Fibroblast of lung (primary cell): Measurements from ENCODE around the gene PIGX. TPM values are rescaled to one million over a fixed set of nuclear protein-coding genes. Genes with fewer than 3 reads are reported as not detected.
A peak's percentile ranks its signal among the peaks of the same experiment; 100 is the strongest.

ENCODE experiments used
- DNase-seq, 2 donors: peaks; one replicate each; pipeline versions ENCODE4 v3.0.0 to v3.0.0-alpha.2; 2010; ENCODE audit warnings: low read depth in 2 of 2
- H2AFZ ChIP-seq: 2 replicates; pipeline ENCODE4 v1.5.1; 2012; ENCODE audit warnings: low read length, control low read depth, inconsistent platforms
- H3K27ac ChIP-seq: 2 replicates; pipeline ENCODE4 v1.5.1; 2011; ENCODE audit warnings: low read length, control low read depth; ENCODE audit not compliant: insufficient read depth
- H3K27me3 ChIP-seq: 2 replicates; pipeline ENCODE4 v1.5.1; 2011; ENCODE audit warnings: mild to moderate bottlenecking, low read length; ENCODE audit not compliant: control insufficient read depth, insufficient read depth
- H3K36me3 ChIP-seq: 2 replicates; pipeline ENCODE4 v1.5.1; 2011; ENCODE audit warnings: low read length; ENCODE audit not compliant: control insufficient read depth, insufficient read depth
- H3K4me1 ChIP-seq: 2 replicates; pipeline ENCODE4 v1.5.1; 2011; ENCODE audit warnings: low read length; ENCODE audit not compliant: control insufficient read depth, insufficient read depth; ENCODE audit errors: extremely low read depth
- H3K4me2 ChIP-seq: 2 replicates; pipeline ENCODE4 v1.5.1; 2011; ENCODE audit warnings: low read length, control low read depth; ENCODE audit not compliant: insufficient read depth; ENCODE audit errors: extremely low read depth
- H3K4me3 ChIP-seq, 4 experiments: fragments of 200-600 bp in 1 of 4; sonication (generic) in 1 of 4; replicated peaks in 1 of 4; 2 replicates each; pipeline ENCODE4 v1.5.1; 2011 to 2016; ENCODE audit warnings: low read length in 4 of 4, low read depth in 3 of 4, mild to moderate bottlenecking in 3 of 4, control low read depth in 2 of 4, inconsistent platforms in 1 of 4, mixed read lengths in 1 of 4; ENCODE audit not compliant: insufficient read depth in 1 of 4; ENCODE audit errors: control extremely low read depth in 1 of 4
- H3K79me2 ChIP-seq: 2 replicates; pipeline ENCODE4 v1.5.1; 2012; ENCODE audit warnings: mild to moderate bottlenecking, low read length, inconsistent platforms; ENCODE audit not compliant: control insufficient read depth, insufficient read depth
- H3K9ac ChIP-seq: 2 replicates; pipeline ENCODE4 v1.5.1; 2011; ENCODE audit warnings: mild to moderate bottlenecking, low read length, control low read depth; ENCODE audit not compliant: insufficient read depth
- H3K9me3 ChIP-seq: 2 replicates; pipeline ENCODE4 v1.5.1; 2012; ENCODE audit warnings: low read depth, low read length; ENCODE audit not compliant: control insufficient read depth, insufficient read depth
- H4K20me1 ChIP-seq: 2 replicates; pipeline ENCODE4 v1.5.1; 2011; ENCODE audit warnings: low read length; ENCODE audit not compliant: control insufficient read depth, insufficient read depth; ENCODE audit errors: extremely low read depth
- EZH2 ChIP-seq: IDR thresholded peaks from 2 replicates; pipeline ENCODE4 v1.5.1; 2012; ENCODE audit warnings: low read length, control low read depth, mild to moderate bottlenecking; ENCODE audit errors: missing control alignments
- polyA plus RNA-seq, 2 donors: library from polyadenylated mRNA; depleted of rRNA in 1 of 2; stranded (reverse) in 1 of 2; unstranded in 1 of 2; fragments of >200 nt; gene quantifications; 2 replicates each; pipeline ENCODE4 v1.2.1, GENCODE V29; 2011 to 2012; ENCODE audit warnings: missing spikeins in 1 of 2
- total RNA-seq: library from RNA; depleted of rRNA; stranded (reverse); fragments of >200 nt; gene quantifications from 2 replicates; pipeline ENCODE4 v1.2.1, GENCODE V29; 2014
- TF ChIP-seq, protein P1 (sequence below), 2 donors: IDR thresholded peaks in 1 of 2; conservative IDR thresholded peaks in 1 of 2; 1 replicate in 1 of 2; 2 replicates in 1 of 2; pipeline ENCODE4 v1.5.1; 2011 to 2012; ENCODE audit warnings: low read length in 2 of 2, control low read depth in 1 of 2, inconsistent platforms in 1 of 2, low read depth in 1 of 2, mild to moderate bottlenecking in 1 of 2

The PIGX gene
- total and polyA plus RNA-seq, 2 donors (not counting 1 experiment from before 2014, with no cell fraction given): 10.7 to 17.0 TPM

GRCh38 chr3:196774191-196774820 is 62.1 kb downstream of the PIGX start:
- Histone ChIP-seq H3K9ac (no peak overlapping the region), H3K36me3 (no peaks in the 10 kb centered on the region), H4K20me1 (no peaks in the 10 kb centered on the region), H3K4me2 (no peak overlapping the region), H2AFZ (no peak overlapping the region), H3K27me3 (no peaks in the 10 kb centered on the region), H3K79me2 (peaks cover 54% of the 10 kb centered on the region), H3K4me1 (peaks cover 4% of the 10 kb centered on the region), H3K4me3 (no peak overlapping the region), H3K27ac (no peak overlapping the region), H3K9me3 (no peaks in the 10 kb centered on the region)
- TF ChIP-seq, protein P1, sequence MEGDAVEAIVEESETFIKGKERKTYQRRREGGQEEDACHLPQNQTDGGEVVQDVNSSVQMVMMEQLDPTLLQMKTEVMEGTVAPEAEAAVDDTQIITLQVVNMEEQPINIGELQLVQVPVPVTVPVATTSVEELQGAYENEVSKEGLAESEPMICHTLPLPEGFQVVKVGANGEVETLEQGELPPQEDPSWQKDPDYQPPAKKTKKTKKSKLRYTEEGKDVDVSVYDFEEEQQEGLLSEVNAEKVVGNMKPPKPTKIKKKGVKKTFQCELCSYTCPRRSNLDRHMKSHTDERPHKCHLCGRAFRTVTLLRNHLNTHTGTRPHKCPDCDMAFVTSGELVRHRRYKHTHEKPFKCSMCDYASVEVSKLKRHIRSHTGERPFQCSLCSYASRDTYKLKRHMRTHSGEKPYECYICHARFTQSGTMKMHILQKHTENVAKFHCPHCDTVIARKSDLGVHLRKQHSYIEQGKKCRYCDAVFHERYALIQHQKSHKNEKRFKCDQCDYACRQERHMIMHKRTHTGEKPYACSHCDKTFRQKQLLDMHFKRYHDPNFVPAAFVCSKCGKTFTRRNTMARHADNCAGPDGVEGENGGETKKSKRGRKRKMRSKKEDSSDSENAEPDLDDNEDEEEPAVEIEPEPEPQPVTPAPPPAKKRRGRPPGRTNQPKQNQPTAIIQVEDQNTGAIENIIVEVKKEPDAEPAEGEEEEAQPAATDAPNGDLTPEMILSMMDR (conservative IDR thresholded peaks at IDR 0.05 in 1 of 2, IDR thresholded peaks at IDR 0.05 in 1 of 2; ENCODE audit: low read depth in 1 of 2, low read length in 2 of 2): no peak
- no peak for TF ChIP-seq EZH2
- DNase-seq: no peak

GRCh38 chr3:196774848-196775422 is 62.8 kb downstream of the PIGX start:
- no peak overlapping the region for H3K27ac ChIP-seq

DNA sequence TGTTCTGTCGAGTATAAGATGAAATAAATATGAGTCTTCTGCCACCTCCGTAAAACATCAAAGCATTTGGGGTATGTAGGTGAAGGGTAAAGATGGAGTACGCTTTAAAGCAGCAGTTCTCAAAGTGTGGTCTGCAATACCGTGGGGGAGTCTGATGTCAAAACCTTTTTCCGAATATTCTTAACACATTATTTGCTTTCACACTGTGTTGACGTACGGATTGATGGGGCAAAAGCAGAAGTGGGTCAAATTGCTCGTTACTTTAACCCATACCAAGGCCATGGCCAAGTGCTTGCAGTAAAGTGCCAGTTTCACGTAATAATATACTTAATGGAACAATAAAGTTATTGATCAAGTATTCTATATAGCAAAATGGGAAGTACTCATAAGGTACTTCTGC is 63.8 kb downstream of the PIGX start:
- H3K27me3 ChIP-seq: no peaks in the 10 kb centered on the region
- no peak for DNase-seq

More at GRCh38 chr3:196774848-196775422, 62.8 kb downstream of the PIGX start:
- H2AFZ ChIP-seq: no peak overlapping the region
- H3K27me3 ChIP-seq: no peaks in the 10 kb centered on the region
- TF ChIP-seq, protein P1 (conservative IDR thresholded peaks at IDR 0.05 in 1 of 2, IDR thresholded peaks at IDR 0.05 in 1 of 2; ENCODE audit: low read depth in 1 of 2, low read length in 2 of 2): no peak
- TF ChIP-seq EZH2: no peak
- H3K36me3 ChIP-seq: no peaks in the 10 kb centered on the region
- no peaks in the 10 kb centered on the region for H4K20me1 ChIP-seq
- H3K4me3 ChIP-seq: no peak overlapping the region
- DNase-seq: peak in 1 of 2 donors; percentile 31
- peaks cover 4% of the 10 kb centered on the region for H3K4me1 ChIP-seq
- no peaks in the 10 kb centered on the region for H3K9me3 ChIP-seq
- H3K9ac ChIP-seq: no peak overlapping the region
- peaks cover 58% of the 10 kb centered on the region for H3K79me2 ChIP-seq
- H3K4me2 ChIP-seq: no peak overlapping the region

More for the DNA sequence above, 63.8 kb downstream of the PIGX start:
- H3K9me3 ChIP-seq: no peaks in the 10 kb centered on the region
- no peak overlapping the region for H3K4me3 ChIP-seq
- no peak overlapping the region for H3K9ac ChIP-seq
- H3K79me2 ChIP-seq: peaks cover 65% of the 10 kb centered on the region
- H4K20me1 ChIP-seq: no peaks in the 10 kb centered on the region
- H3K27ac ChIP-seq: no peak overlapping the region
- H3K4me2 ChIP-seq: no peak overlapping the region
- H3K4me1 ChIP-seq: peaks cover 4% of the 10 kb centered on the region
- TF ChIP-seq, protein P1 (conservative IDR thresholded peaks at IDR 0.05 in 1 of 2, IDR thresholded peaks at IDR 0.05 in 1 of 2; ENCODE audit: low read depth in 1 of 2, low read length in 2 of 2): no peak
- no peak for TF ChIP-seq EZH2
- no peak overlapping the region for H2AFZ ChIP-seq
- H3K36me3 ChIP-seq: no peaks in the 10 kb centered on the region
